ENCODE data around the gene DCC.

The DCC gene

GRCh38 chr18:52610451-52611115, 270.6 kb downstream of the DCC start:
- no peak for DNase-seq

- DNase-seq, result no peak
These were observed 272.4 kb downstream of the DCC start for GRCh38 chr18:52612406-52612805.

- DNase-seq, result no peak
These were observed 275.3 kb downstream of the DCC start for GRCh38 chr18:52615321-52615720.

- DNase-seq, result no peak
These were observed 275.9 kb downstream of the DCC start for GRCh38 chr18:52615943-52616342.

GRCh38 chr18:52617931-52618330, 277.9 kb downstream of the DCC start:
- no peak for DNase-seq

GRCh38 chr18:52620926-52621439, 281.0 kb downstream of the DCC start:
- DNase-seq, result no peak

- no peak for DNase-seq
These were observed 284.7 kb downstream of the DCC start for GRCh38 chr18:52624702-52625101.

- DNase-seq, result no peak
These were observed 296.5 kb downstream of the DCC start for GRCh38 chr18:52636536-52636935.

- no peak for DNase-seq
These were observed 308.2 kb downstream of the DCC start for GRCh38 chr18:52648201-52648600.

- DNase-seq, result no peak
These were observed 312.4 kb downstream of the DCC start for GRCh38 chr18:52652391-52652790.

- no peak for DNase-seq
These were observed 317.2 kb downstream of the DCC start for GRCh38 chr18:52657043-52657805.

GRCh38 chr18:52667463-52668065, 327.6 kb downstream of the DCC start:
- no peak for DNase-seq

- no peak for DNase-seq
These were observed 330.9 kb downstream of the DCC start for GRCh38 chr18:52670896-52671295.

- no peak for DNase-seq
These were observed 338.0 kb downstream of the DCC start for GRCh38 chr18:52678034-52678433.

- DNase-seq, result no peak
These were observed 338.6 kb downstream of the DCC start for GRCh38 chr18:52678551-52678950.

GRCh38 chr18:52679354-52679753, 339.4 kb downstream of the DCC start:
- no peak for DNase-seq

GRCh38 chr18:52682260-52682659, 342.3 kb downstream of the DCC start:
- DNase-seq, result no peak

GRCh38 chr18:52685316-52685715, 345.3 kb downstream of the DCC start:
- DNase-seq, result no peak

- no peak for DNase-seq
These were observed 351.8 kb downstream of the DCC start for GRCh38 chr18:52691841-52692240.

- DNase-seq, result no peak
These were observed 354.8 kb downstream of the DCC start for GRCh38 chr18:52694804-52695203.

- no peak for DNase-seq
These were observed 360.1 kb downstream of the DCC start for GRCh38 chr18:52700116-52700515.

GRCh38 chr18:52700816-52701215, 360.8 kb downstream of the DCC start:
- DNase-seq, result no peak

GRCh38 chr18:52701219-52701935, 361.4 kb downstream of the DCC start:
- no peak for DNase-seq
